ENCODE data around the gene BST2. TPM values are rescaled to one million over a fixed set of nuclear protein-coding genes. Genes with fewer than 3 reads are reported as not detected.

Gene BST2
- total RNA-seq, 1 donor from 2014 or later, result 133 TPM

DNA sequence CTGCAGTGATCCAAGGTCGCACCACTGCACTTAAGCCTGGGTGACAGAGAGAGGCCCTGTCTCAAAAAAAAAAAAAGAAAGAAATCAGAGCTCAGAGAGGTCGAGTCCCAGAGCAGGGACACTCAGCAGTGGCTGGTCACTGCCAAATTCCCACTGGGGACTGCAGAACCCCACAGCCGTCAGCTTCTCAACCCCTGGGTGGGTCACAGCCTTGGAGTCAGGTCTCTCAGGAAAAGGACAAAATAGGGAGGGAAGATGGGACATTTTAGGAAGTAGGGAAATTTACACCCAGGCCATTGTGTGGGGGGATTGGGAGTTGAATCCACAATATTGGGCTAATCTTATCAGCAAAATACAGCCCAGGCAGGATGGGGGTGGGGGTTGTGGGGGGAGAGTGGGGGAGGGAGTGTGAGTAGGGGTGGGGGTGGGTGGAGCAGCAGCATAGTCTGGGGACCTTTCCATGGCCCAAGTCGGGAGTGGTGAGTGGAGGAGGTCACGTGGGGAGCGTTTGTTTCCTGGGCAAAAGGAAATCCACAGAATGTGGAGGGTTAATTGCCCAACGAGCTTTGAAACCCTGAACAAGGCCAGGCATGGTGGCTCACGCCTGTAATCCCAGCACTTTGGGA lies 6.4 kb downstream of the BST2 start:
- H3K27me3 ChIP-seq, result peaks cover 5% of the 10 kb centered on the region
- H3K4me1 ChIP-seq, result peaks cover 7% of the 10 kb centered on the region
- no peaks in the 10 kb centered on the region for H3K36me3 ChIP-seq
- no peak overlapping the region for H3K27ac ChIP-seq
- DNase-seq (no peak), ATAC-seq (no peak)
- intact Hi-C loops (cut with DNase I), result loop anchor here (10.0 kb wide), 1 partner anchor 56 kb away; no protein-coding TSS in a partner anchor
- TF ChIP-seq, protein P1, sequence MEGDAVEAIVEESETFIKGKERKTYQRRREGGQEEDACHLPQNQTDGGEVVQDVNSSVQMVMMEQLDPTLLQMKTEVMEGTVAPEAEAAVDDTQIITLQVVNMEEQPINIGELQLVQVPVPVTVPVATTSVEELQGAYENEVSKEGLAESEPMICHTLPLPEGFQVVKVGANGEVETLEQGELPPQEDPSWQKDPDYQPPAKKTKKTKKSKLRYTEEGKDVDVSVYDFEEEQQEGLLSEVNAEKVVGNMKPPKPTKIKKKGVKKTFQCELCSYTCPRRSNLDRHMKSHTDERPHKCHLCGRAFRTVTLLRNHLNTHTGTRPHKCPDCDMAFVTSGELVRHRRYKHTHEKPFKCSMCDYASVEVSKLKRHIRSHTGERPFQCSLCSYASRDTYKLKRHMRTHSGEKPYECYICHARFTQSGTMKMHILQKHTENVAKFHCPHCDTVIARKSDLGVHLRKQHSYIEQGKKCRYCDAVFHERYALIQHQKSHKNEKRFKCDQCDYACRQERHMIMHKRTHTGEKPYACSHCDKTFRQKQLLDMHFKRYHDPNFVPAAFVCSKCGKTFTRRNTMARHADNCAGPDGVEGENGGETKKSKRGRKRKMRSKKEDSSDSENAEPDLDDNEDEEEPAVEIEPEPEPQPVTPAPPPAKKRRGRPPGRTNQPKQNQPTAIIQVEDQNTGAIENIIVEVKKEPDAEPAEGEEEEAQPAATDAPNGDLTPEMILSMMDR (IDR thresholded peaks at IDR 0.05), result no peak
- no peak overlapping the region for H3K4me3 ChIP-seq
- H3K9me3 ChIP-seq, result no peaks in the 10 kb centered on the region

DNA sequence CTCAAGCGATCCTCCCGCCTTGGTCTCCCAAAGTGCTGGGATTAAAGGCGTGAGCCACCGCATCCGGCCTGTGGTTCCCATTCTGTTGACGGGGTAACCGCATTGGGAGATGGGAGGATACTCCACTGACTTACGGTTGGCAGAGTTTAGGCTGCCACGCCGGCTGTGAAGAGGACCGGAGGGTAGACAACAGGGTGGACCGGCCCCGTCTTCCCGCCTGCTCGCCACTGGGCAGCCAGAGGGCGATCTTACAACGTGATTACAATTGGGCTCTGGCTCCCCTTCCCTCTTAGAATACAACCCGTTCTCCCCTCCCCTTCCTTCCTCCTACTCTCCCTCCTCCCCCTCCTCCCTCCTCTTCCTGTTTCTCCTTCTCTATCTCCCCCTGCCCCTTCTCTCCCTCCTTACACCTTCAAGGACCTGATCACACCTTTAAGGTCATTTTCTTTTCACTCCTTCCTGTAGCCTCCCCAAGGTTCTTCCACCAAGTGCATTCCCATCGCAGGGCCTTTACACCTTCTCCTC lies 10.5 kb downstream of the BST2 start:
- intact Hi-C loops (cut with DNase I), result loop anchor here (10.0 kb wide), 1 partner anchor 60 kb away; no protein-coding TSS in a partner anchor

DNA sequence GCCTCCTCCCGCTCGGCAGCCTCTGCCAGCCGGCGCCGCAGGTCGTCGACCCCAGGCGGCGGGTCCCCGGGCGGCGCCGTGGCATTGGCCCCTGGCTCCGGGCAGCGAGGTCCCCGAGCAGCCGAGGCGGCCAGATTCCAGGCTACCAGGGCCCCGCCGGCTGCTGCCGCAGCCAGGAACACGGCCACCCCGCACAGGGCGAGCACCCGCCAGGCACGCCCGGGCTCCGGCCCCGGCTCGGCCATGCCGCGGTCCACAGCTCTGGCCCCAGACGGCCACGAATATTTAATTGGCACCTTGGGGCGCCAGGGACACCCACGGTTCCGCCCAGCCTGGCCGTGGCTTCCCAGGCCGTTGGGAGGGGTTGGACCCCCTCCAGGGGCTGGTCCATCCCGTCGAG lies 11.5 kb downstream of the BST2 start, which contains the start of gene CCDC194:
CCDC194 (minus strand) TSS at position 283 of the 400 bp plus-strand sequence; CDS start at position 245, 38 bp downstream.
- no peak for DNase-seq
- TF ChIP-seq, protein P1 (IDR thresholded peaks at IDR 0.05), result no peak
- Histone ChIP-seq H3K27me3 (peaks cover 5% of the 10 kb centered on the region), H3K27ac (no peak within 1 kb of the TSS), H3K36me3 (no peaks in the 10 kb centered on the region), H3K9me3 (no peaks in the 10 kb centered on the region), H3K4me1 (peaks cover 12% of the 10 kb centered on the region), H3K4me3 (no peak within 1 kb of the TSS)
- no peak for ATAC-seq
- intact Hi-C loops (cut with DNase I), result loop anchor here (10.0 kb wide), 1 partner anchor 61 kb away; no protein-coding TSS in a partner anchor

More for the DNA sequence above, 10.5 kb downstream of the BST2 start:
- H3K4me1 ChIP-seq, result peaks cover 12% of the 10 kb centered on the region
- H3K36me3 ChIP-seq, result no peaks in the 10 kb centered on the region
- peaks cover 5% of the 10 kb centered on the region for H3K27me3 ChIP-seq
- H3K27ac ChIP-seq, result no peak overlapping the region
- ATAC-seq, result peak; percentile 62
- DNase-seq, result peak; percentile 78
- no peak overlapping the region for H3K4me3 ChIP-seq
- TF ChIP-seq, protein P1 (IDR thresholded peaks at IDR 0.05), result peak; percentile 77
- no peaks in the 10 kb centered on the region for H3K9me3 ChIP-seq

DNA sequence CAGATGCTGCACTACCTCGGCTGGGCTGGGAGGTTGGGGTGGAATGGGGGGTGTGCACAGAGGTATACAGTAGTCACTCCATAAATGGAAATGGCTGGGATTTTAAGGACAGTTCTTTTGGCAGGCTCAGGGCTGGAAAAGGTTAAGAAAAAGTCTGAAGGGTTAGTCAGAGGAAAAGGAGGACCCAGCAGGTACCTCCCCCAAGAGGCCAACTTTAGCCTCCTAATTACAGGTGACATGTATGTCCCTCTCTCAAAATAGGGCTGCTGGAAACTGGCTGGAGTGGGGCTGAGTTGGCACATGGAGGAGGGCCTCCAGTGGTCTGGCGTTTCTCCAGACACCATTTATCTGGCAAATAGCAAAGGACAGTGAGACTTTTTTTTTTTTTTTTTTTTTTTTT lies 12.4 kb downstream of the BST2 start:
- ATAC-seq (no peak), DNase-seq (no peak)
- Histone ChIP-seq H3K9me3 (no peaks in the 10 kb centered on the region), H3K4me3 (no peak overlapping the region), H3K36me3 (no peaks in the 10 kb centered on the region), H3K4me1 (peaks cover 12% of the 10 kb centered on the region), H3K27ac (no peak overlapping the region), H3K27me3 (peaks cover 5% of the 10 kb centered on the region)
- intact Hi-C loops (cut with DNase I), result loop anchor here (10.0 kb wide), 1 partner anchor 62 kb away; no protein-coding TSS in a partner anchor
- TF ChIP-seq, protein P1 (IDR thresholded peaks at IDR 0.05), result no peak

DNA sequence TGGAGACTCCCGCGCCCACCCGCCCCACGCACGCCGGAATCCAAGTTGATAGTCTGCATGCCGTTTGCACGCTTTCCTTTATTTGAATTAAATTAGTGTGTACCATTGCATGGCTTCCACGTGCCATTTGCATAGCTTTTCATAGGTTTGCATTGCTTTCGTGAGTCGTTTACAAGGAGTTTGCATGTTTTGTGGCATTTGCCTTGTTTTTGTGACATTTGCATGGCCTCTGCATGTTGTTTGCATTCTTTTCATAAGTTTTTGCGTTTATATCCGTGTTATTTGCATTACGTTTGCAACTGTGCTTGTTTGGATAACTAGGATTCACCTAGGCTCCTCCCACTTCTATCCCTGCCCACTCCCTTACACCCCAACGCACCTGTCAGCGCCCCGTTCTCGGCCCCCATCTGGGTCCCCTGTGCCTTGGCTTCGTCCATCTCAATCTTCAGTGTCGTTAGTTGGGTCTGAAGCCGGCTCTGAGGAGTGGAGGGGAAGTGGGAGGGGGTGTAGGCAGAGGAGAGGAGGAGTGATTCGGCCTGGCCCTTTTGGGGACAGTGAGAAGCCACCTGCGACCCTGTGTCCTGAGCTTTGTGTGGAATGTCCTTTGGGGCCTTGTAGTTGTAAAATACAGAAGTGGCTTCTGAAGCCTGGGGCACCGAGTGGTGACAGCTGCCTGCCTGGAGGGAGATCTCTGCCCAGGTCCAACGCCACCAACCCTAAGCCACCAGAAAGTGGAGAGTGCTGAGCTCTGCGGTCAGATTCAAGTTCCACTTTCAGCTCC lies 13.9 kb downstream of the BST2 start:
- Histone ChIP-seq H3K27ac (no peak overlapping the region), H3K27me3 (peaks cover 5% of the 10 kb centered on the region), H3K9me3 (no peaks in the 10 kb centered on the region), H3K4me3 (peak overlapping the region; percentile 51), H3K4me1 (peaks cover 12% of the 10 kb centered on the region), H3K36me3 (no peaks in the 10 kb centered on the region)
- TF ChIP-seq, protein P1 (IDR thresholded peaks at IDR 0.05), result no peak
- ATAC-seq (no peak), DNase-seq (no peak)
- intact Hi-C loops (cut with DNase I), result loop anchor here (10.0 kb wide), 1 partner anchor 63 kb away; no protein-coding TSS in a partner anchor

Measured in upper lobe of right lung (tissue), 1 donor.